HepG2 (cell line): ENCODE data around the gene HCK. TPM values are rescaled to one million over a fixed set of nuclear protein-coding genes. Genes with fewer than 3 reads are reported as not detected.

ENCODE experiments used
- ARID2 ChIP-seq: sonication (generic); formaldehyde crosslinking; IDR thresholded peaks from 2 replicates; pipeline ENCODE4 v1.8.1; 2022; ENCODE audit warnings: mild to moderate bottlenecking, missing genetic modification reagents, borderline replicate concordance
- ARID4A ChIP-seq: sonication (generic); formaldehyde crosslinking; IDR thresholded peaks from 2 replicates; pipeline ENCODE4 v1.5.0; 2020; ENCODE audit warnings: mild to moderate bottlenecking, missing genetic modification reagents, borderline replicate concordance
- ATF4 ChIP-seq, 2 experiments: fragments of 450-650 bp in 1 of 2; sonication (generic) in 1 of 2; formaldehyde crosslinking; IDR thresholded peaks; 2 replicates each; pipeline versions ENCODE4 v1.5.0 to v1.8.0; 2020 to 2022; ENCODE audit warnings: mild to moderate bottlenecking in 1 of 2, missing genetic modification reagents in 1 of 2
- CHD4 ChIP-seq: fragments of 200-600 bp; sonication (generic); IDR thresholded peaks from 2 replicates; pipeline ENCODE4 v1.7.0; 2017; ENCODE audit warnings: mild to moderate bottlenecking, low read length, borderline replicate concordance
- CREM ChIP-seq, 2 experiments: sonication (generic) in 1 of 2; formaldehyde crosslinking in 1 of 2; IDR thresholded peaks; 2 replicates each; pipeline versions ENCODE4 v1.4.0 to v1.6.1; 2016 to 2020; ENCODE audit warnings: antibody characterized with exemption in 1 of 2, mild to moderate bottlenecking in 1 of 2, missing genetic modification reagents in 1 of 2
- HMGA1 ChIP-seq: sonication (generic); formaldehyde crosslinking; conservative IDR thresholded peaks from 2 replicates; pipeline ENCODE4 v1.4.0; 2020; ENCODE audit warnings: missing genetic modification reagents
- ISX ChIP-seq: sonication (generic); formaldehyde crosslinking; conservative IDR thresholded peaks from 2 replicates; pipeline ENCODE4 v1.5.0; 2020; ENCODE audit warnings: missing genetic modification reagents
- MAF1 ChIP-seq: sonication (generic); formaldehyde crosslinking; IDR thresholded peaks from 2 replicates; pipeline ENCODE4 v1.5.0; 2020; ENCODE audit warnings: missing genetic modification reagents, borderline replicate concordance
- SMARCC2 ChIP-seq: fragments of 450-650 bp; IDR thresholded peaks from 2 replicates; pipeline ENCODE4 v1.6.1; 2017; ENCODE audit warnings: antibody characterized with exemption, mild to moderate bottlenecking
- TCF7 ChIP-seq: sonication (generic); IDR thresholded peaks from 2 replicates; pipeline ENCODE4 v1.6.1; 2016; ENCODE audit warnings: antibody characterized with exemption, low read depth
- ZNF30 ChIP-seq: sonication (generic); formaldehyde crosslinking; IDR thresholded peaks from 2 replicates; pipeline ENCODE4 v1.5.0; 2020; ENCODE audit warnings: mild to moderate bottlenecking, missing genetic modification reagents
- ZNF556 ChIP-seq: sonication (generic); formaldehyde crosslinking; IDR thresholded peaks from 2 replicates; pipeline ENCODE4 v1.4.0; 2020; ENCODE audit warnings: mild to moderate bottlenecking, missing genetic modification reagents, borderline replicate concordance
- ZNF615 ChIP-seq: sonication (generic); formaldehyde crosslinking; IDR thresholded peaks from 2 replicates; pipeline ENCODE4 v1.5.0; 2020; ENCODE audit warnings: mild to moderate bottlenecking, missing genetic modification reagents, borderline replicate concordance
- ZNF644 ChIP-seq: IDR thresholded peaks from 2 replicates; pipeline ENCODE4 v1.6.1; 2016; ENCODE audit warnings: low read depth
- polyA plus RNA-seq, 8 experiments: library from polyadenylated mRNA; depleted of rRNA in 3 of 8; stranded (reverse) in 7 of 8; unstranded in 1 of 8; fragments of >200 nt; fragmentation: Illumina TruSeq in 4 of 8; extraction: Trizol in 4 of 8; gene quantifications; 2 replicates each; pipeline versions ENCODE4 v1.2.1 to v1.2.3, GENCODE V29; 2011 to 2016; ENCODE audit warnings: low read depth in 4 of 8, missing spikeins in 1 of 8, mixed read lengths in 1 of 8; ENCODE audit not compliant: insufficient read depth in 1 of 8
- total RNA-seq, 5 experiments: library from RNA; depleted of rRNA; stranded (reverse); fragments of >200 nt; fragmentation: Illumina TruSeq; extraction: Trizol; gene quantifications; 2 replicates each; pipeline ENCODE4 v1.2.3, GENCODE V29; 2016; ENCODE audit warnings: low read depth in 1 of 5
- TF ChIP-seq, protein P1 (sequence below): fragments of 450-650 bp; IDR thresholded peaks from 2 replicates; pipeline ENCODE4 v1.6.1; 2016
- TF ChIP-seq, protein P2 (sequence below): sonication (generic); formaldehyde crosslinking; IDR thresholded peaks from 2 replicates; pipeline ENCODE4 v1.9.0; 2022; ENCODE audit warnings: low read depth, missing genetic modification reagents
- TF ChIP-seq, protein P3 (sequence below): IDR thresholded peaks from 2 replicates; pipeline ENCODE4 v1.6.1; 2012; ENCODE audit warnings: low read depth, low read length, improper control_type of control experiment

Gene HCK
- total and polyA plus RNA-seq, 2 of the 13 experiments (the other 11 are each of a cell fraction or from before 2014, with no cell fraction given): 0.04 TPM; not detected in 1

- peak; percentile 89; the same call in 1 of the 2 replicates for TF ChIP-seq ZNF556
- no peak for TF ChIP-seq ATF4 (CRISPR knock-in tag; IDR thresholded peaks at IDR 0.05)
- no peak for TF ChIP-seq HMGA1 (CRISPR knock-in tag)
- TF ChIP-seq, protein P1, sequence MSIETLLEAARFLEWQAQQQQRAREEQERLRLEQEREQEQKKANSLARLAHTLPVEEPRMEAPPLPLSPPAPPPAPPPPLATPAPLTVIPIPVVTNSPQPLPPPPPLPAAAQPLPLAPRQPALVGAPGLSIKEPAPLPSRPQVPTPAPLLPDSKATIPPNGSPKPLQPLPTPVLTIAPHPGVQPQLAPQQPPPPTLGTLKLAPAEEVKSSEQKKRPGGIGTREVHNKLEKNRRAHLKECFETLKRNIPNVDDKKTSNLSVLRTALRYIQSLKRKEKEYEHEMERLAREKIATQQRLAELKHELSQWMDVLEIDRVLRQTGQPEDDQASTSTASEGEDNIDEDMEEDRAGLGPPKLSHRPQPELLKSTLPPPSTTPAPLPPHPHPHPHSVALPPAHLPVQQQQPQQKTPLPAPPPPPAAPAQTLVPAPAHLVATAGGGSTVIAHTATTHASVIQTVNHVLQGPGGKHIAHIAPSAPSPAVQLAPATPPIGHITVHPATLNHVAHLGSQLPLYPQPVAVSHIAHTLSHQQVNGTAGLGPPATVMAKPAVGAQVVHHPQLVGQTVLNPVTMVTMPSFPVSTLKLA: no peak
- no peak for TF ChIP-seq SMARCC2
- TF ChIP-seq, protein P2, sequence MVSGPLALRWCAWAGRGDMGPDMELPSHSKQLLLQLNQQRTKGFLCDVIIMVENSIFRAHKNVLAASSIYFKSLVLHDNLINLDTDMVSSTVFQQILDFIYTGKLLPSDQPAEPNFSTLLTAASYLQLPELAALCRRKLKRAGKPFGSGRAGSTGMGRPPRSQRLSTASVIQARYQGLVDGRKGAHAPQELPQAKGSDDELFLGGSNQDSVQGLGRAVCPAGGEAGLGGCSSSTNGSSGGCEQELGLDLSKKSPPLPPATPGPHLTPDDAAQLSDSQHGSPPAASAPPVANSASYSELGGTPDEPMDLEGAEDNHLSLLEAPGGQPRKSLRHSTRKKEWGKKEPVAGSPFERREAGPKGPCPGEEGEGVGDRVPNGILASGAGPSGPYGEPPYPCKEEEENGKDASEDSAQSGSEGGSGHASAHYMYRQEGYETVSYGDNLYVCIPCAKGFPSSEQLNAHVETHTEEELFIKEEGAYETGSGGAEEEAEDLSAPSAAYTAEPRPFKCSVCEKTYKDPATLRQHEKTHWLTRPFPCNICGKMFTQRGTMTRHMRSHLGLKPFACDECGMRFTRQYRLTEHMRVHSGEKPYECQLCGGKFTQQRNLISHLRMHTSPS: peak; percentile 46; the same call in 1 of the 2 replicates
- TF ChIP-seq TCF7: no peak
- TF ChIP-seq ZNF30 (CRISPR knock-in tag): no peak
- TF ChIP-seq ARID2 (CRISPR knock-in tag): no peak
- TF ChIP-seq ARID4A: peak; percentile 29; the same call in 1 of the 2 replicates
- TF ChIP-seq ZNF615 (CRISPR knock-in tag): no peak
- TF ChIP-seq, protein P3, sequence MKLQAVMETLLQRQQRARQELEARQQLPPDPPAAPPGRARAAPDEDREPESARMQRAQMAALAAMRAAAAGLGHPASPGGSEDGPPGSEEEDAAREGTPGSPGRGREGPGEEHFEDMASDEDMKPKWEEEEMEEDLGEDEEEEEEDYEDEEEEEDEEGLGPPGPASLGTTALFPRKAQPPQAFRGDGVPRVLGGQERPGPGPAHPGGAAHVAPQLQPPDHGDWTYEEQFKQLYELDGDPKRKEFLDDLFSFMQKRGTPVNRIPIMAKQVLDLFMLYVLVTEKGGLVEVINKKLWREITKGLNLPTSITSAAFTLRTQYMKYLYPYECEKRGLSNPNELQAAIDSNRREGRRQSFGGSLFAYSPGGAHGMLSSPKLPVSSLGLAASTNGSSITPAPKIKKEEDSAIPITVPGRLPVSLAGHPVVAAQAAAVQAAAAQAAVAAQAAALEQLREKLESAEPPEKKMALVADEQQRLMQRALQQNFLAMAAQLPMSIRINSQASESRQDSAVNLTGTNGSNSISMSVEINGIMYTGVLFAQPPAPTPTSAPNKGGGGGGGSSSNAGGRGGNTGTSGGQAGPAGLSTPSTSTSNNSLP: no peak
- peak; percentile 76; the same call in 1 of the 2 replicates for TF ChIP-seq MAF1 (CRISPR knock-in tag)
- no peak for TF ChIP-seq CREM (IDR thresholded peaks at IDR 0.05)
- TF ChIP-seq CREM (CRISPR knock-in tag; IDR thresholded peaks at IDR 0.05): no peak; the same call in 1 of the 2 replicates
- TF ChIP-seq ZNF644 (CRISPR knock-in tag): no peak
- TF ChIP-seq ISX (CRISPR knock-in tag): no peak
- no peak for TF ChIP-seq CHD4
Measured at GRCh38 chr20:32031007-32031958, 20.8 kb upstream of the HCK start (continued).
